ENCODE data around the gene LPXN. TPM values are rescaled to one million over a fixed set of nuclear protein-coding genes. Genes with fewer than 3 reads are reported as not detected.
"Not testable (repeated sequence)": the region's sequence is repeated elsewhere in the genome, so short reads cannot be mapped to it uniquely, and the experiment has no call there.

LPXN gene
- total and polyA plus RNA-seq, 2 experiments from 2014 or later: 134 to 164 TPM

DNA sequence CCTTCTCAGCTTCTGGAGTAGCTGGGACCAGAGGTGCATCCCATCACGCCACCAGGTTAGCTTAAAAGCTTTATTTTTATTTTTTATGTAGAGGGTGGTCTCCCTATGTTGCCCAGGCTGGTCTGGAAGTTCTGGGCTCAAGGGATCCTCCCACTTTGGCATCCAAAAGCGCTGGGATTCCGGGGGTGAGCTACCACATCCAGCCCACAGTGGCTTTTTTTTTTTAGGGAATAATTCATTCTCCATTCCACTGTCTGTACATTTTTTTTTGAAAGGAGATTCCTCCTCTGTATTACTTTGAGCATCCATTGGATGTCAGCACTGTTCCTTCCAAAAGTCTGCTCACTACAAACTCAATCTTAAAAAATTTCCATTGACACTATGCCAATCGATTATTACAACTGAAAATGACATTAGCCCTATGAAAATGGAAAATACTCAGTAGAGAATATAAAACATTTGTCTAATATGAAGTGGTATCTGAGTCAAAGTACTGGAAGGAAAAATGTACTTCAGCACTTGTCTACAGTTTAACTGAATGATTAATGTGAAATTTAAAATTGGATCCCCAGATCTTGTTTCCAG lies 1.3 kb upstream of the LPXN start:
- Histone ChIP-seq H3K9ac (peak overlapping the region; percentile 100), H4K20me1 (ENCODE audit: insufficient read depth) (no peaks in the 10 kb centered on the region), H3K4me2 (ENCODE audit: unreplicated experiment) (peak overlapping the region; percentile 96), H3K27ac (peak overlapping the region; percentile 99), H3K9me2 (ENCODE audit: insufficient read depth) (no peaks in the 10 kb centered on the region), H3K9me3 (ENCODE audit: low read depth) (no peaks in the 10 kb centered on the region), H3F3A (ENCODE audit: insufficient read depth) (peaks cover 66% of the 10 kb centered on the region), H2AFZ (peak overlapping the region; percentile 80; the same call in 1 of the 2 replicates), H3K36me3 (ENCODE audit: low read depth) (peaks cover 4% of the 10 kb centered on the region; the same call in 1 of the 2 replicates), H3K4me3 (peak overlapping the region; percentile 97), H3K4me1 (ENCODE audit: insufficient read depth) (peaks cover 49% of the 10 kb centered on the region), H3K79me2 (ENCODE audit: insufficient read depth) (peaks cover 56% of the 10 kb centered on the region), H3K27me3 (replicated peaks; ENCODE audit: insufficient read depth) (no peaks in the 10 kb centered on the region)
- in situ Hi-C loops (cut with MboI): no loop called here
- TF ChIP-seq EZH2phosphoT487 (IDR thresholded peaks at IDR 0.05; ENCODE audit: insufficient read depth, low read depth) (no peak), EZH2 (IDR thresholded peaks at IDR 0.05; ENCODE audit: insufficient read depth, poor library complexity, severe bottlenecking) (no peak)
- peak; percentile 73 for DNase-seq
- WGBS, 2 experiments (ENCODE audit: low coverage in 1 of 2, low lambda C conversion rate in 2 of 2, missing lambda C conversion rate in 2 of 2): 11 to 13% methylated on average over 4 of the region's 4 CpGs

DNA sequence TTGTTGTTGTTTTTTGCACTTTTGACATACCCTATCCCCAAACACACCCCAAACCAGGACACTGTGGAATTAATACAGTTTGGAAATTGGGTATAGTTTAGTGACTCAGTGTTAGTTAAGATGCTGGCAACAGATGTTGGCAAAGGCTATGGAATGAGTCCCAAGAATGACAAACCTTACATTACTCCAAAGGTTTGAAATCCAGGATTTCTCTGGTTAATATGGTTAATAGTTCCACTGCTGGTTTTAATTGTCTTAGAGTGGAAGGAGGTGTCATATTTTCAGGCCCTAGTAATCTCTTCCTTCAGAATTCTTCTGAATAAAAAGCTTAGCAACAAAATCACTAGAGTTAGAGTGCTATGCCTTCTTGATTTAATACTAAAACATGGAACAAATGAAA lies 775 bp downstream of the LPXN start:
- TF ChIP-seq EZH2 (IDR thresholded peaks at IDR 0.05; ENCODE audit: insufficient read depth, poor library complexity, severe bottlenecking) (no peak), EZH2phosphoT487 (IDR thresholded peaks at IDR 0.05; ENCODE audit: insufficient read depth, low read depth) (no peak)

GRCh38 chr11:58573451-58574104 lies 2.1 kb downstream of the LPXN start:
- Histone ChIP-seq H3K27ac (peak overlapping the region; percentile 99), H3K4me3 (peak overlapping the region; percentile 97), H3K79me2 (ENCODE audit: insufficient read depth) (peaks cover 65% of the 10 kb centered on the region), H3F3A (ENCODE audit: insufficient read depth) (peaks cover 67% of the 10 kb centered on the region), H3K27me3 (replicated peaks; ENCODE audit: insufficient read depth) (no peaks in the 10 kb centered on the region), H3K4me2 (ENCODE audit: unreplicated experiment) (peak overlapping the region; percentile 96), H3K9me2 (ENCODE audit: insufficient read depth) (no peaks in the 10 kb centered on the region), H4K20me1 (ENCODE audit: insufficient read depth) (no peaks in the 10 kb centered on the region), H3K9ac (peak overlapping the region; percentile 100), H3K36me3 (ENCODE audit: low read depth) (peaks cover 23% of the 10 kb centered on the region), H3K4me1 (ENCODE audit: insufficient read depth) (peaks cover 39% of the 10 kb centered on the region), H3K9me3 (ENCODE audit: low read depth) (no peaks in the 10 kb centered on the region), H2AFZ (peak overlapping the region; percentile 11; the same call in 1 of the 2 replicates)
- peak; percentile 95 for DNase-seq
- 0 to 2% methylated on average over 4 of the region's 4 CpGs for WGBS, 2 experiments (ENCODE audit: low coverage in 1 of 2, low lambda C conversion rate in 2 of 2, missing lambda C conversion rate in 2 of 2)
- in situ Hi-C loops (cut with MboI): no loop called here
- no peak for TF ChIP-seq EZH2phosphoT487 (IDR thresholded peaks at IDR 0.05; ENCODE audit: insufficient read depth, low read depth)
- TF ChIP-seq EZH2 (IDR thresholded peaks at IDR 0.05; ENCODE audit: insufficient read depth, poor library complexity, severe bottlenecking): no peak

More for the DNA sequence above, 775 bp downstream of the LPXN start:
- in situ Hi-C loops (cut with MboI): no loop called here
- H3K4me2 ChIP-seq (ENCODE audit: unreplicated experiment): peak overlapping the region; percentile 96
- peak; percentile 88 for DNase-seq
- H3K27me3 ChIP-seq (replicated peaks; ENCODE audit: insufficient read depth): no peaks in the 10 kb centered on the region
- peaks cover 55% of the 10 kb centered on the region for H3K79me2 ChIP-seq (ENCODE audit: insufficient read depth)
- no peaks in the 10 kb centered on the region for H3K9me2 ChIP-seq (ENCODE audit: insufficient read depth)
- 0 out of 2 replicates have a peak overlapping the region, but pooled peaks have one; percentile 10 for H2AFZ ChIP-seq
- H3K9me3 ChIP-seq (ENCODE audit: low read depth): no peaks in the 10 kb centered on the region
- H3K4me3 ChIP-seq: peak overlapping the region; percentile 97
- peak overlapping the region; percentile 100 for H3K9ac ChIP-seq
- peak overlapping the region; percentile 99 for H3K27ac ChIP-seq
- peaks cover 10% of the 10 kb centered on the region for H3K36me3 ChIP-seq (ENCODE audit: low read depth)
- peaks cover 37% of the 10 kb centered on the region for H3K4me1 ChIP-seq (ENCODE audit: insufficient read depth)
- H3F3A ChIP-seq (ENCODE audit: insufficient read depth): peaks cover 63% of the 10 kb centered on the region
- no peaks in the 10 kb centered on the region for H4K20me1 ChIP-seq (ENCODE audit: insufficient read depth)

DNA sequence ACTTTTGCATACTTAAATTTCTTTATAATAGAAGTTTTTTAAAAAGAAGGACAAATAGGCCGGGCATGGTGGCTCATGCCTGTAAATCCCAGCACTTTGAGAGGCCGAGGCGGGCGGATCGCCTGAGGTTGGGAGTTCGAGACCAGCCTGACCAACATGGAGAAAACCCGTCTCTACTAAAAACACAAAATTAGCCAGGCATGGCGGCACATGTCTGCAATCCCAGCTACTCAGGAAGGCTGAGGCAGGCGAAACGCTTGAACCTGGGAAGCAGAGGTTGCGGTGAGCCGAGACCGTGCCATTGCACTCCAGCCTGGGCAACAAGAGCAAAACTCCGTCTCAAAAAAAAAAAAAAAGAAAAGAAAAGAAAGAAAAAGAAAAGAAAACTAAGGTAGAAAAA lies 2.8 kb downstream of the LPXN start:
- in situ Hi-C loops (cut with MboI); H2AFZ ChIP-seq; H3K9me3 ChIP-seq (ENCODE audit: low read depth); H3K9me2 ChIP-seq (ENCODE audit: insufficient read depth); H3K27me3 ChIP-seq (replicated peaks; ENCODE audit: insufficient read depth); DNase-seq; H4K20me1 ChIP-seq (ENCODE audit: insufficient read depth): not testable (repeated sequence)
- 87 to 90% methylated on average over 14 of the region's 14 CpGs for WGBS, 2 experiments (ENCODE audit: low coverage in 1 of 2, low lambda C conversion rate in 2 of 2, missing lambda C conversion rate in 2 of 2)
- Histone ChIP-seq H3K4me1 (ENCODE audit: insufficient read depth) (peaks cover 46% of the 10 kb centered on the region), H3K27ac (peak overlapping the region; percentile 99), H3K4me2 (ENCODE audit: unreplicated experiment) (peak overlapping the region; percentile 96), H3K9ac (peak overlapping the region; percentile 100), H3K4me3 (peak overlapping the region; percentile 97), H3K79me2 (ENCODE audit: insufficient read depth) (peaks cover 72% of the 10 kb centered on the region), H3F3A (ENCODE audit: insufficient read depth) (peaks cover 73% of the 10 kb centered on the region), H3K36me3 (ENCODE audit: low read depth) (peaks cover 28% of the 10 kb centered on the region)
